ENCODE results near the gene SYCE1L.
"Not testable (repeated sequence)": the region's sequence is repeated elsewhere in the genome, so short reads cannot be mapped to it uniquely, and the experiment has no call there.

Gene SYCE1L

GRCh38 chr16:77206533-77206932 lies 7.3 kb downstream of the SYCE1L start:
- no peak for DNase-seq

GRCh38 chr16:77207030-77207429 lies 7.8 kb downstream of the SYCE1L start:
- no peak for DNase-seq

GRCh38 chr16:77208382-77208781 lies 9.2 kb downstream of the SYCE1L start:
- no peak for DNase-seq

GRCh38 chr16:77211880-77212740 lies 12.9 kb downstream of the SYCE1L start:
- DNase-seq, result peak; percentile 9

GRCh38 chr16:77212741-77213541 lies 13.7 kb downstream of the SYCE1L start:
- peak; percentile 31 for DNase-seq

GRCh38 chr16:77213542-77214106 lies 14.4 kb downstream of the SYCE1L start:
- DNase-seq, result peak; percentile 53

- no peak for DNase-seq
These were observed 15.4 kb downstream of the SYCE1L start for GRCh38 chr16:77214411-77215138.

GRCh38 chr16:77219437-77219836 lies 20.2 kb downstream of the SYCE1L start:
- no peak for DNase-seq

- no peak for DNase-seq
These were observed 21.2 kb downstream of the SYCE1L start for GRCh38 chr16:77220427-77220826.

- DNase-seq, result no peak
These were observed 22.3 kb downstream of the SYCE1L start for GRCh38 chr16:77221482-77221881.

- DNase-seq, result no peak
These were observed 24.0 kb downstream of the SYCE1L start for GRCh38 chr16:77223184-77223583.

- DNase-seq, result no peak
These were observed 26.0 kb downstream of the SYCE1L start for GRCh38 chr16:77225182-77225581.

- no peak for DNase-seq
These were observed 28.5 kb downstream of the SYCE1L start for GRCh38 chr16:77227745-77228144.

GRCh38 chr16:77231047-77231446 lies 31.8 kb downstream of the SYCE1L start:
- DNase-seq, result no peak

- DNase-seq, result no peak
These were observed 34.8 kb downstream of the SYCE1L start for GRCh38 chr16:77233799-77234519.

GRCh38 chr16:77234611-77235010 lies 35.4 kb downstream of the SYCE1L start:
- no peak for DNase-seq

- peak; percentile 79 for DNase-seq
These were observed 36.9 kb downstream of the SYCE1L start for GRCh38 chr16:77236063-77236511.

GRCh38 chr16:77238593-77238992 lies 39.4 kb downstream of the SYCE1L start:
- no peak for DNase-seq

- not testable (repeated sequence) for DNase-seq
These were observed 43.3 kb downstream of the SYCE1L start for GRCh38 chr16:77242471-77242870.

- DNase-seq, result no peak
These were observed 46.9 kb downstream of the SYCE1L start for GRCh38 chr16:77246150-77246549.

GRCh38 chr16:77250400-77250799 lies 51.2 kb downstream of the SYCE1L start:
- no peak for DNase-seq

Data from T1000 (cell line).